H1 (cell line): ENCODE data around the gene CACNA1B. TPM values are rescaled to one million over a fixed set of nuclear protein-coding genes. Genes with fewer than 3 reads are reported as not detected.

Experiments used
- CTBP2 ChIP-seq: IDR thresholded peaks from 2 replicates; pipeline ENCODE4 v1.7.0; 2011; ENCODE audit warnings: borderline replicate concordance, mild to moderate bottlenecking, moderate library complexity, mixed read lengths, low read length; ENCODE audit not compliant: insufficient read depth, insufficient read length
- EP300 ChIP-seq, 2 experiments: IDR thresholded peaks; 1 replicate in 1 of 2; 2 replicates in 1 of 2; pipeline ENCODE4 v1.6.1; 2011 to 2012; ENCODE audit warnings: low read depth in 2 of 2, low read length in 2 of 2, mild to moderate bottlenecking in 2 of 2, borderline replicate concordance in 1 of 2, inconsistent platforms in 1 of 2, moderate library complexity in 1 of 2
- FOSL1 ChIP-seq: IDR thresholded peaks from 2 replicates; pipeline ENCODE4 v1.6.1; 2011; ENCODE audit warnings: mild to moderate bottlenecking, low read depth, low read length, moderate library complexity; ENCODE audit not compliant: insufficient read depth
- RFX5 ChIP-seq: IDR thresholded peaks from 2 replicates; pipeline ENCODE4 v1.6.1; 2011; ENCODE audit warnings: low read depth, low read length, improper control_type of control experiment, borderline replicate concordance
- SP4 ChIP-seq: IDR thresholded peaks from 2 replicates; pipeline ENCODE4 v1.6.1; 2012; ENCODE audit warnings: low read length, inconsistent platforms
- TBP ChIP-seq: IDR thresholded peaks from 2 replicates; pipeline ENCODE4 v1.6.1; 2011; ENCODE audit warnings: low read depth, low read length, improper control_type of control experiment
- polyA plus RNA-seq, 7 experiments: library from polyadenylated mRNA; depleted of rRNA in 3 of 7; stranded (reverse) in 5 of 7; unstranded in 2 of 7; fragments of >200 nt in 5 of 7; fragments of 200-250 nt in 2 of 7; gene quantifications; 1 replicate in 5 of 7; 2 replicates in 1 of 7; 4 replicates in 1 of 7; pipeline versions ENCODE4 v1.2.1 to v1.2.3, GENCODE V29; 2011 to 2013; ENCODE audit warnings: missing spikeins in 2 of 7, mixed read lengths in 2 of 7
- total RNA-seq: library from RNA; stranded (reverse); fragmentation: NEBNext Ultra II Directional; extraction: Animal tissue kit (Norgen Biotek cat#: 25700); gene quantifications from 2 replicates; pipeline ENCODE4 v1.2.1, GENCODE V29; 2021
- TF ChIP-seq, protein P1 (sequence below): IDR thresholded peaks from 2 replicates; pipeline ENCODE4 v1.6.1; 2012; ENCODE audit warnings: inconsistent platforms

CACNA1B gene
- total and polyA plus RNA-seq, 2 of the 8 experiments (the other 6 are each of a cell fraction or from before 2014, with no cell fraction given): 1.5 to 5.7 TPM

DNA sequence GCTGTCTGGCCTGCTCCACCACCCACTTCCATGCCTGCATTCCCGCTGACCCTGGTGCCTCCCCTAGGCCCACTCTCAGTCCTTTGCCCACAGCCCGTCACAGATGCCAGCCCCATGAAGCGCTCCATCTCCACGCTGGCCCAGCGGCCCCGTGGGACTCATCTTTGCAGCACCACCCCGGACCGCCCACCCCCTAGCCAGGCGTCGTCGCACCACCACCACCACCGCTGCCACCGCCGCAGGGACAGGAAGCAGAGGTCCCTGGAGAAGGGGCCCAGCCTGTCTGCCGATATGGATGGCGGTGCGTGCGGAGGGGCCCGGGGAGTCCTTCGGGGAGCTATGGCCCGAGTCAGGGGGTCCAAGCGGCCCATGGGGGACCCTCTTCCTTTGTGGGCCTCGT, 242.5 kb downstream of the CACNA1B start (continued):
- no peak for TF ChIP-seq CTBP2
- TF ChIP-seq FOSL1: no peak
- TF ChIP-seq TBP: no peak
- no peak for TF ChIP-seq RFX5
- TF ChIP-seq, protein P1, sequence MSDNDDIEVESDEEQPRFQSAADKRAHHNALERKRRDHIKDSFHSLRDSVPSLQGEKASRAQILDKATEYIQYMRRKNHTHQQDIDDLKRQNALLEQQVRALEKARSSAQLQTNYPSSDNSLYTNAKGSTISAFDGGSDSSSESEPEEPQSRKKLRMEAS: no peak
- no peak for TF ChIP-seq EP300 (IDR thresholded peaks at IDR 0.05; ENCODE audit: borderline replicate concordance in 1 of 2, low read depth in 2 of 2, low read length in 2 of 2)
- TF ChIP-seq SP4: no peak
- TF ChIP-seq, all 59 proteins: peak for 0
